Suppressor macrophage treated with lipopolysaccharide for 4 hours (primary cell): ENCODE measurements around the gene LRPAP1.
A peak's percentile ranks its signal among the peaks of the same experiment; 100 is the strongest.

Experiments
- DNase-seq: peaks from one replicate; pipeline ENCODE4 v3.0.0-alpha.2; 2020

The LRPAP1 gene

GRCh38 chr4:3531318-3531878 lies 824 bp downstream of the LRPAP1 start:
- no peak for DNase-seq

GRCh38 chr4:3530663-3531254 lies 1.5 kb downstream of the LRPAP1 start:
- DNase-seq: no peak

- no peak for DNase-seq
Measured at GRCh38 chr4:3530051-3530450, 2.2 kb downstream of the LRPAP1 start.

- DNase-seq: peak; percentile 86
Measured at GRCh38 chr4:3529363-3529762, 2.9 kb downstream of the LRPAP1 start.

GRCh38 chr4:3527914-3528876 lies 4.0 kb downstream of the LRPAP1 start:
- DNase-seq: no peak

- DNase-seq: no peak
Measured at GRCh38 chr4:3527101-3527913, 4.9 kb downstream of the LRPAP1 start.

GRCh38 chr4:3526456-3526855 lies 5.8 kb downstream of the LRPAP1 start:
- no peak for DNase-seq

- DNase-seq: no peak
Measured at GRCh38 chr4:3525532-3526430, 6.4 kb downstream of the LRPAP1 start.

- DNase-seq: no peak
Measured at GRCh38 chr4:3524920-3525319, 7.3 kb downstream of the LRPAP1 start.

GRCh38 chr4:3524349-3524748 lies 7.9 kb downstream of the LRPAP1 start:
- no peak for DNase-seq

- DNase-seq: no peak
Measured at GRCh38 chr4:3523628-3524221, 8.5 kb downstream of the LRPAP1 start.

- no peak for DNase-seq
Measured at GRCh38 chr4:3523146-3523627, 9.0 kb downstream of the LRPAP1 start.

- no peak for DNase-seq
Measured at GRCh38 chr4:3522651-3523050, 9.6 kb downstream of the LRPAP1 start.

- no peak for DNase-seq
Measured at GRCh38 chr4:3522326-3522640, 9.9 kb downstream of the LRPAP1 start.

GRCh38 chr4:3521621-3522325 lies 10.4 kb downstream of the LRPAP1 start:
- no peak for DNase-seq

GRCh38 chr4:3520796-3521600 lies 11.2 kb downstream of the LRPAP1 start:
- no peak for DNase-seq

- DNase-seq: no peak
Measured at GRCh38 chr4:3520276-3520675, 11.9 kb downstream of the LRPAP1 start.

- no peak for DNase-seq
Measured at GRCh38 chr4:3519468-3520264, 12.6 kb downstream of the LRPAP1 start.

GRCh38 chr4:3518941-3519340 lies 13.3 kb downstream of the LRPAP1 start:
- DNase-seq: no peak
